H7 (cell line): ENCODE measurements around the gene AMOTL2. TPM values are rescaled to one million over a fixed set of nuclear protein-coding genes. Genes with fewer than 3 reads are reported as not detected.

Source experiments
- total RNA-seq: library from RNA; depleted of rRNA; stranded (reverse); fragments of >200 nt; shearing (Covaris generic); gene quantifications from 2 replicates; pipeline ENCODE4 v1.2.3, GENCODE V29; 2014; rRNA removed

Gene AMOTL2
- total RNA-seq, 1 experiment from 2014 or later, result 54.5 TPM

Other genes with a start within 250 kb of the AMOTL2 start
- 74.7 and 79.2 TPM in 2 replicates for gene RYK, start 123.6 kb downstream of the AMOTL2 start, total RNA-seq
- gene ANAPC13, start 111.5 kb upstream of the AMOTL2 start, total RNA-seq, result 44.7 and 49.1 TPM in 2 replicates
- gene CEP63, start 111.6 kb upstream of the AMOTL2 start, total RNA-seq, result 13.7 and 21.4 TPM in 2 replicates